ENCODE data around the gene ZCCHC8.
"Not testable (repeated sequence)": the region's sequence is repeated elsewhere in the genome, so short reads cannot be mapped to it uniquely, and the experiment has no call there.

ZCCHC8 gene

GRCh38 chr12:122471324-122472226, 29.2 kb downstream of the ZCCHC8 start:
- DNase-seq (ENCODE audit: low read depth, low spot score), result no peak

- DNase-seq (ENCODE audit: low read depth, low spot score), result not testable (repeated sequence)
Measured at GRCh38 chr12:122470576-122470975, 30.2 kb downstream of the ZCCHC8 start.

GRCh38 chr12:122469856-122470255, 30.9 kb downstream of the ZCCHC8 start:
- not testable (repeated sequence) for DNase-seq (ENCODE audit: low read depth, low spot score)

GRCh38 chr12:122467983-122468382, 32.7 kb downstream of the ZCCHC8 start:
- DNase-seq (ENCODE audit: low read depth, low spot score), result no peak

GRCh38 chr12:122464317-122465042, 36.3 kb downstream of the ZCCHC8 start:
- not testable (repeated sequence) for DNase-seq (ENCODE audit: low read depth, low spot score)

- DNase-seq (ENCODE audit: low read depth, low spot score), result no peak
Measured at GRCh38 chr12:122460641-122461040, 40.1 kb downstream of the ZCCHC8 start.

- DNase-seq (ENCODE audit: low read depth, low spot score), result no peak
Measured at GRCh38 chr12:122460061-122460460, 40.7 kb downstream of the ZCCHC8 start.

GRCh38 chr12:122459211-122459610, 41.5 kb downstream of the ZCCHC8 start:
- no peak for DNase-seq (ENCODE audit: low read depth, low spot score)

- DNase-seq (ENCODE audit: low read depth, low spot score), result no peak
Measured at GRCh38 chr12:122458105-122459035, 42.4 kb downstream of the ZCCHC8 start.

GRCh38 chr12:122457627-122458026, 43.1 kb downstream of the ZCCHC8 start:
- no peak for DNase-seq (ENCODE audit: low read depth, low spot score)

GRCh38 chr12:122454739-122455138, 46.0 kb downstream of the ZCCHC8 start:
- no peak for DNase-seq (ENCODE audit: low read depth, low spot score)

GRCh38 chr12:122454250-122454721, 46.4 kb downstream of the ZCCHC8 start:
- DNase-seq (ENCODE audit: low read depth, low spot score), result no peak

- DNase-seq (ENCODE audit: low read depth, low spot score), result no peak
Measured at GRCh38 chr12:122452701-122453285, 47.9 kb downstream of the ZCCHC8 start.

GRCh38 chr12:122449317-122449716, 51.4 kb downstream of the ZCCHC8 start:
- no peak for DNase-seq (ENCODE audit: low read depth, low spot score)

GRCh38 chr12:122447825-122448224, 52.9 kb downstream of the ZCCHC8 start:
- DNase-seq (ENCODE audit: low read depth, low spot score), result not testable (repeated sequence)

GRCh38 chr12:122446390-122446789, 54.3 kb downstream of the ZCCHC8 start:
- DNase-seq (ENCODE audit: low read depth, low spot score), result not testable (repeated sequence)

- DNase-seq (ENCODE audit: low read depth, low spot score), result not testable (repeated sequence)
Measured at GRCh38 chr12:122444071-122444470, 56.7 kb downstream of the ZCCHC8 start.

GRCh38 chr12:122438822-122439221, 61.9 kb downstream of the ZCCHC8 start:
- not testable (repeated sequence) for DNase-seq (ENCODE audit: low read depth, low spot score)

GRCh38 chr12:122437656-122438121, 63.0 kb downstream of the ZCCHC8 start:
- no peak for DNase-seq (ENCODE audit: low read depth, low spot score)

- DNase-seq (ENCODE audit: low read depth, low spot score), result no peak
Measured at GRCh38 chr12:122435186-122435585, 65.5 kb downstream of the ZCCHC8 start.

- DNase-seq (ENCODE audit: low read depth, low spot score), result not testable (repeated sequence)
Measured at GRCh38 chr12:122429043-122429442, 71.7 kb downstream of the ZCCHC8 start.

Measured in brain pericyte (primary cell).